Activated T-helper 1 cell treated with anti-CD3 and anti-CD28 coated beads, Interleukin-2, amount 50 U/mL, for 16 hours (primary cell): Measurements from ENCODE around the gene HIVEP3.

Experiments
- DNase-seq, 2 donors: peaks; one replicate each; pipeline ENCODE4 v3.0.0-alpha.2; 2020; ENCODE audit warnings: low read depth in 1 of 2, low spot score in 1 of 2

The HIVEP3 gene

GRCh38 chr1:41620365-41621169 lies 298.2 kb downstream of the HIVEP3 start:
- DNase-seq = no peak

- no peak for DNase-seq
Measured at GRCh38 chr1:41619511-41620364, 299.0 kb downstream of the HIVEP3 start.

GRCh38 chr1:41618871-41619270 lies 299.9 kb downstream of the HIVEP3 start:
- DNase-seq = no peak

GRCh38 chr1:41618066-41618825 lies 300.5 kb downstream of the HIVEP3 start:
- no peak for DNase-seq

GRCh38 chr1:41617336-41617735 lies 301.4 kb downstream of the HIVEP3 start:
- no peak for DNase-seq

- DNase-seq = no peak
Measured at GRCh38 chr1:41616563-41616962, 302.2 kb downstream of the HIVEP3 start.

- DNase-seq = no peak
Measured at GRCh38 chr1:41615981-41616380, 302.7 kb downstream of the HIVEP3 start.

- DNase-seq = no peak
Measured at GRCh38 chr1:41615316-41615715, 303.4 kb downstream of the HIVEP3 start.

- no peak for DNase-seq
Measured at GRCh38 chr1:41614818-41615217, 303.9 kb downstream of the HIVEP3 start.

- DNase-seq = no peak
Measured at GRCh38 chr1:41613689-41614574, 304.8 kb downstream of the HIVEP3 start.

- DNase-seq = no peak
Measured at GRCh38 chr1:41612953-41613352, 305.8 kb downstream of the HIVEP3 start.

- DNase-seq = no peak
Measured at GRCh38 chr1:41611932-41612450, 306.7 kb downstream of the HIVEP3 start.

- DNase-seq = no peak
Measured at GRCh38 chr1:41611068-41611931, 307.4 kb downstream of the HIVEP3 start.

- DNase-seq = no peak
Measured at GRCh38 chr1:41610361-41610760, 308.4 kb downstream of the HIVEP3 start.

- DNase-seq = no peak
Measured at GRCh38 chr1:41609166-41609883, 309.4 kb downstream of the HIVEP3 start.

- DNase-seq = no peak
Measured at GRCh38 chr1:41608211-41608610, 310.5 kb downstream of the HIVEP3 start.

GRCh38 chr1:41607808-41608207 lies 310.9 kb downstream of the HIVEP3 start:
- DNase-seq = no peak

GRCh38 chr1:41599912-41600311 lies 318.8 kb downstream of the HIVEP3 start:
- DNase-seq = no peak

GRCh38 chr1:41598325-41598724 lies 320.4 kb downstream of the HIVEP3 start:
- DNase-seq = no peak
